Measurements from ENCODE around the gene NIBAN1. TPM values are rescaled to one million over a fixed set of nuclear protein-coding genes. Genes with fewer than 3 reads are reported as not detected.

The NIBAN1 gene
- total RNA-seq, 1 experiment from 2014 or later: 5.9 TPM

DNA sequence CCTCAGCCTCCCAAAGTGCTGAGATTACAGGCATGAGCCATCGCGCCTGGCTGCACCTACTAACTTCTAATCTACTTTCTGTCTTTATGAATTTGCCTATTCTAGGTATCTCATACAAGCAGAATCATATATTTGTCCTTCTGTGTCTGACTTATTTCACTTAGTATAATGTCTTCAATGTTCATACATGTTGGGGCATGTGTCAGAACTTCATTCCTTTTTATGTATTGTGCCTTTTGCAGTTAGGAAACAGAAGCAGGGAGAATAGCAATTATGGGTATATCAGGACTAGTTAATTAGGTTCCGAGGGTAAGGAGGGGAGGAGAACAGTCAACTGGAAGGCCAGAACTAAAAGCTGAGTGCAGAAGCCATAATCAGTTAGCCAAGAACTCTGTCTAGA lies 18.0 kb upstream of the NIBAN1 start:
- no peak overlapping the region for H3T11ph ChIP-seq (ENCODE audit: low read length)
- no peak for DNase-seq
- H3K9ac ChIP-seq (ENCODE audit: extremely low read depth, insufficient read length, low read length): no peak overlapping the region
- TF ChIP-seq, protein P1, sequence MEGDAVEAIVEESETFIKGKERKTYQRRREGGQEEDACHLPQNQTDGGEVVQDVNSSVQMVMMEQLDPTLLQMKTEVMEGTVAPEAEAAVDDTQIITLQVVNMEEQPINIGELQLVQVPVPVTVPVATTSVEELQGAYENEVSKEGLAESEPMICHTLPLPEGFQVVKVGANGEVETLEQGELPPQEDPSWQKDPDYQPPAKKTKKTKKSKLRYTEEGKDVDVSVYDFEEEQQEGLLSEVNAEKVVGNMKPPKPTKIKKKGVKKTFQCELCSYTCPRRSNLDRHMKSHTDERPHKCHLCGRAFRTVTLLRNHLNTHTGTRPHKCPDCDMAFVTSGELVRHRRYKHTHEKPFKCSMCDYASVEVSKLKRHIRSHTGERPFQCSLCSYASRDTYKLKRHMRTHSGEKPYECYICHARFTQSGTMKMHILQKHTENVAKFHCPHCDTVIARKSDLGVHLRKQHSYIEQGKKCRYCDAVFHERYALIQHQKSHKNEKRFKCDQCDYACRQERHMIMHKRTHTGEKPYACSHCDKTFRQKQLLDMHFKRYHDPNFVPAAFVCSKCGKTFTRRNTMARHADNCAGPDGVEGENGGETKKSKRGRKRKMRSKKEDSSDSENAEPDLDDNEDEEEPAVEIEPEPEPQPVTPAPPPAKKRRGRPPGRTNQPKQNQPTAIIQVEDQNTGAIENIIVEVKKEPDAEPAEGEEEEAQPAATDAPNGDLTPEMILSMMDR (conservative IDR thresholded peaks at IDR 0.05): no peak
- H3K4ac ChIP-seq (ENCODE audit: low read depth, low read length): no peak overlapping the region
- no peak overlapping the region for H3K14ac ChIP-seq (ENCODE audit: insufficient read depth, low read length)
- H3K56ac ChIP-seq (ENCODE audit: insufficient read length, low read depth, low read length): no peak overlapping the region
- Mint-ChIP-seq H3K9me3 (peaks cover 0 to 5% of the 10 kb centered on the region in 2 experiments; a peak in 2 of 5 replicates), H3K27ac (no peak overlapping the region), H3K27me3 (ENCODE audit: low read depth) (no peaks in the 10 kb centered on the region; the same call in 1 of the 2 replicates), H3K4me1 (peaks cover 8 to 12% of the 10 kb centered on the region in 2 experiments), H3K4me3 (no peak overlapping the region), H3K36me3 (ENCODE audit: insufficient read depth in 1 of 3, low read depth in 3 of 3) (peaks cover 0 to 5% (median 0%) of the 10 kb centered on the region in 3 experiments; a peak in 2 of 7 replicates)
- no peak overlapping the region for H3K18ac ChIP-seq (ENCODE audit: insufficient read length, low read depth, low read length)
- no peaks in the 10 kb centered on the region for H3K4me1 ChIP-seq (ENCODE audit: insufficient read depth, low read length)
- H2BK12ac ChIP-seq (ENCODE audit: insufficient read length, low read depth, low read length): no peak overlapping the region
- H2BK15ac ChIP-seq (ENCODE audit: low read depth, low read length): no peak overlapping the region
- no peak overlapping the region for H3K27ac ChIP-seq (ENCODE audit: insufficient read length, low read depth, low read length)
- H3K79me1 ChIP-seq (ENCODE audit: insufficient read depth, low read depth, low read length, poor library complexity, severe bottlenecking): no peaks in the 10 kb centered on the region
- no peak overlapping the region for H4K5ac ChIP-seq (ENCODE audit: insufficient read length, low read depth, low read length)
- WGBS (ENCODE audit: extremely low coverage, insufficient read length, low lambda C conversion rate): no CpG with 5 or more reads among the region's 3 CpGs
- H3K79me2 ChIP-seq (ENCODE audit: insufficient read depth, low read length): no peaks in the 10 kb centered on the region
- no peak overlapping the region for H3K23ac ChIP-seq (ENCODE audit: insufficient read length, low read depth, low read length)
- H4K20me1 ChIP-seq (ENCODE audit: control insufficient read depth, insufficient read depth, insufficient read length): no peaks in the 10 kb centered on the region
- no peak overlapping the region for H2BK20ac ChIP-seq (ENCODE audit: low read depth, low read length, poor library complexity, severe bottlenecking)
- H2AK5ac ChIP-seq (ENCODE audit: insufficient read length, low read length): no peak overlapping the region
- H3K27me3 ChIP-seq (ENCODE audit: insufficient read depth, low read length): no peaks in the 10 kb centered on the region
- H4K91ac ChIP-seq (ENCODE audit: insufficient read length, low read depth, low read length): no peak overlapping the region
- H2BK5ac ChIP-seq (ENCODE audit: insufficient read length, low read length): no peak overlapping the region
- H4K8ac ChIP-seq (replicated peaks; ENCODE audit: insufficient read length, low read depth, low read length): no peak overlapping the region
- no peak overlapping the region for H2BK120ac ChIP-seq (ENCODE audit: low read depth, low read length, poor library complexity, severe bottlenecking)
- H3K9me3 ChIP-seq (ENCODE audit: control insufficient read depth, low read depth, low read length): no peaks in the 10 kb centered on the region
- H3K23me2 ChIP-seq (ENCODE audit: insufficient read length, low read depth, low read length, poor library complexity, severe bottlenecking): no peaks in the 10 kb centered on the region
- H3K4me2 ChIP-seq (ENCODE audit: insufficient read depth, insufficient read length, low read length): no peak overlapping the region
- no peak overlapping the region for H2AFZ ChIP-seq (ENCODE audit: low read length)

All from H9 (cell line).